Prostate gland (tissue), 2 donors: ENCODE data around the gene TNNC2.
"Not testable (repeated sequence)": the region's sequence is repeated elsewhere in the genome, so short reads cannot be mapped to it uniquely, and the experiment has no call there.

ENCODE experiments used
- POLR2A ChIP-seq: fragments of 450-650 bp; IDR thresholded peaks from one replicate; pipeline ENCODE4 v1.6.1; 2016; ENCODE audit warnings: antibody characterized with exemption, mild to moderate bottlenecking
- POLR2AphosphoS5 ChIP-seq: sonication (generic); formaldehyde crosslinking; IDR thresholded peaks from one replicate; pipeline ENCODE4 v1.6.1; 2017; ENCODE audit warnings: antibody characterized with exemption
- TF ChIP-seq, protein P1 (sequence below), 4 experiments: fragments of 200-600 bp in 2 of 4; fragments of 450-650 bp in 2 of 4; sonication (generic) in 2 of 4; IDR thresholded peaks; 1 replicate in 3 of 4; 2 replicates in 1 of 4; pipeline ENCODE4 v1.5.1; 2016 to 2019; ENCODE audit warnings: antibody characterized with exemption in 4 of 4, mild to moderate bottlenecking in 2 of 4, moderate library complexity in 2 of 4

DNA sequence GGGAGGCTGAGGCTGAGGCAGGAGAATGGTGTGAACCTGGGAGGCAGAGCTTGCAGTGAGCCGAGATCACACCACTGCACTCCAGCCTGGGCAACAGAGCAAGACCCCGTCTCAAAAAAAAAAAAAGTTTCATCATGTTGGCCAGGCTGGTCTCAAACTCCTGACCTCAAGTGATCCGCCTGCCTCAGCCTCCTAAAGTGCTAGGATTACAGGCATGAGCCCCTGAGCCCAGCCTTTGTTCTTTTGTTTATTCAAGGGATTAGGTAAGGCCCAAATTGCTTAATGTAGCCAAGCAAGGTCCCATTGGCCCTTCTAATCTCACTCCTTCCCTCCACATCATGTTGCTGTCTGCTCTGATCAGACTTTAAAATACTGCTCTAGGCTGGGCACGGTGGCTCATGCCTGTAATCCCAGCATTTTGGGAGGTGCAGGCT is 2.6 kb upstream of the TNNC2 start:
- TF ChIP-seq, protein P1, sequence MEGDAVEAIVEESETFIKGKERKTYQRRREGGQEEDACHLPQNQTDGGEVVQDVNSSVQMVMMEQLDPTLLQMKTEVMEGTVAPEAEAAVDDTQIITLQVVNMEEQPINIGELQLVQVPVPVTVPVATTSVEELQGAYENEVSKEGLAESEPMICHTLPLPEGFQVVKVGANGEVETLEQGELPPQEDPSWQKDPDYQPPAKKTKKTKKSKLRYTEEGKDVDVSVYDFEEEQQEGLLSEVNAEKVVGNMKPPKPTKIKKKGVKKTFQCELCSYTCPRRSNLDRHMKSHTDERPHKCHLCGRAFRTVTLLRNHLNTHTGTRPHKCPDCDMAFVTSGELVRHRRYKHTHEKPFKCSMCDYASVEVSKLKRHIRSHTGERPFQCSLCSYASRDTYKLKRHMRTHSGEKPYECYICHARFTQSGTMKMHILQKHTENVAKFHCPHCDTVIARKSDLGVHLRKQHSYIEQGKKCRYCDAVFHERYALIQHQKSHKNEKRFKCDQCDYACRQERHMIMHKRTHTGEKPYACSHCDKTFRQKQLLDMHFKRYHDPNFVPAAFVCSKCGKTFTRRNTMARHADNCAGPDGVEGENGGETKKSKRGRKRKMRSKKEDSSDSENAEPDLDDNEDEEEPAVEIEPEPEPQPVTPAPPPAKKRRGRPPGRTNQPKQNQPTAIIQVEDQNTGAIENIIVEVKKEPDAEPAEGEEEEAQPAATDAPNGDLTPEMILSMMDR (IDR thresholded peaks at IDR 0.05): not testable (repeated sequence)
- not testable (repeated sequence) for TF ChIP-seq POLR2A, POLR2AphosphoS5
